Natural killer cell treated with Interleukin-12 subunit alpha and Interleukin-12 subunit beta and Interleukin-15 and Interleukin-18, amount 100 ng/mL, for 72 hours (primary cell): ENCODE measurements around the gene NOTUM. TPM values are rescaled to one million over a fixed set of nuclear protein-coding genes. Genes with fewer than 3 reads are reported as not detected.
"Not testable (repeated sequence)": the region's sequence is repeated elsewhere in the genome, so short reads cannot be mapped to it uniquely, and the experiment has no call there.

Source experiments
- ATAC-seq, 2 donors: fragments of 150-1000 bp; cut with Tn5 transposase in 1 of 2; sonication (Bioruptor Pico), chemical (Tn5 transposase) in 1 of 2; 2 replicates each; pipeline ENCODE4 v1.10.0; 2021
- DNase-seq: peaks from one replicate; pipeline ENCODE4 v3.0.0; 2022; ENCODE audit warnings: low spot score
- H3K27ac Mint-ChIP-seq, 2 donors: 1 replicate in 1 of 2; 2 replicates in 1 of 2; pipeline ENCODE4 v1.8.0; 2022; ENCODE audit warnings: mixed read lengths in 2 of 2, mild to moderate bottlenecking in 1 of 2, moderate library complexity in 1 of 2
- H3K27me3 Mint-ChIP-seq, 2 donors: 1 replicate in 1 of 2; 2 replicates in 1 of 2; pipeline ENCODE4 v1.8.0; 2022; ENCODE audit warnings: mixed read lengths in 2 of 2
- H3K36me3 Mint-ChIP-seq: one replicate; pipeline ENCODE4 v1.8.0; 2022; ENCODE audit warnings: mixed read lengths
- H3K4me1 Mint-ChIP-seq, 2 donors: 1 replicate in 1 of 2; 2 replicates in 1 of 2; pipeline ENCODE4 v1.8.0; 2022; ENCODE audit warnings: low read depth in 2 of 2, mixed read lengths in 2 of 2, mild to moderate bottlenecking in 1 of 2
- H3K4me3 Mint-ChIP-seq: one replicate; pipeline ENCODE4 v1.8.0; 2022; ENCODE audit warnings: mixed read lengths
- H3K9me3 Mint-ChIP-seq: 2 replicates; pipeline ENCODE4 v1.8.0; 2022; ENCODE audit warnings: mixed read lengths
- total RNA-seq, 2 donors: library from RNA; stranded (reverse); gene quantifications; one replicate each; pipeline ENCODE4 v1.2.3, GENCODE V29; 2022

Gene NOTUM
- total RNA-seq, 2 donors from 2014 or later = 0.17 TPM; not detected in 1

GRCh38 chr17:81927152-81927652 lies 33.8 kb downstream of the NOTUM start:
- Mint-ChIP-seq H3K27ac (no peak overlapping the region), H3K27me3 (peaks cover 0 to 7% of the 10 kb centered on the region in 2 donors), H3K4me1 (peaks cover 14% of the 10 kb centered on the region in 2 donors), H3K9me3 (no peaks in the 10 kb centered on the region), H3K4me3 (peak overlapping the region; percentile 65), H3K36me3 (no peaks in the 10 kb centered on the region)
- peak; percentile 1 to 2 for ATAC-seq
- DNase-seq = no peak

DNA sequence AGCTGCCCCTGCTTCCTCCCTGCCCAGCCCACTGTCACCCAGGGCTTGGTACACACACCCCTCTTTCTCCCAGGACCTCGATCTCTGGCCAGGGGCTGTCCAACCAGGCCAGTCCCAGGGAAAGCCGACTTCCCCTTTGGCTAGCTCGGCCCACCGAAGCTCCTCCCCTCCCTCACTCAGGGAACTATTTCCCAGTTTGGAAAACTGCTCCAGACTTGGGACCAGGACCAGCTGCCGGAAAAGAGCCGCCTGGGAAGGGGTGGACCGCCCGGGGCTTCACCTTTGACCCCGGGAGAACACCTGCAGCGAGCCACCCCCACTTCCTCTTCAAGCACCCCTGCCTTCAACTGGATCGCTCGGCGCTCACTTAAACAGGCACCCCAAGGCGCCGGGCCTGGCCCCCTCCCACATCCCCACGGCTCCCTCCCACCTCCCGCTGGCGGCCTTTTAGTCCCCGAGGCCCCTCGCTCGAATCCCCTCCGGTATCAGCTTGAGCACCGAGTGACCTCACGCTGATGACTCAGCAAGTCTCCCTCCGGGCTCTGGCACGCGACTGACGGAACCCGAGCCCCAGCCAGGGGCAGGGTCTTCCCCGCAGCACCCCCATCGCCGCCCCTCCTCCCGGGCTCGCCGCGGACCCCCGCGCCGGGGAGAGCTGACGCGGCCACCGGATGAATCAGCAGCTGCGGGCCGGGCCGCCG lies 34.4 kb downstream of the NOTUM start:
- ATAC-seq (peak; percentile 4 to 14), DNase-seq (peak; percentile 72)
- H3K36me3 Mint-ChIP-seq = no peaks in the 10 kb centered on the region
- H3K4me1 Mint-ChIP-seq = peaks cover 14% of the 10 kb centered on the region in 2 donors
- peak overlapping the region; percentile 87 for H3K4me3 Mint-ChIP-seq
- peak overlapping the region; percentile 79 to 84 for H3K27ac Mint-ChIP-seq
- H3K27me3 Mint-ChIP-seq = peaks cover 0 to 5% of the 10 kb centered on the region in 2 donors
- H3K9me3 Mint-ChIP-seq = no peaks in the 10 kb centered on the region

DNA sequence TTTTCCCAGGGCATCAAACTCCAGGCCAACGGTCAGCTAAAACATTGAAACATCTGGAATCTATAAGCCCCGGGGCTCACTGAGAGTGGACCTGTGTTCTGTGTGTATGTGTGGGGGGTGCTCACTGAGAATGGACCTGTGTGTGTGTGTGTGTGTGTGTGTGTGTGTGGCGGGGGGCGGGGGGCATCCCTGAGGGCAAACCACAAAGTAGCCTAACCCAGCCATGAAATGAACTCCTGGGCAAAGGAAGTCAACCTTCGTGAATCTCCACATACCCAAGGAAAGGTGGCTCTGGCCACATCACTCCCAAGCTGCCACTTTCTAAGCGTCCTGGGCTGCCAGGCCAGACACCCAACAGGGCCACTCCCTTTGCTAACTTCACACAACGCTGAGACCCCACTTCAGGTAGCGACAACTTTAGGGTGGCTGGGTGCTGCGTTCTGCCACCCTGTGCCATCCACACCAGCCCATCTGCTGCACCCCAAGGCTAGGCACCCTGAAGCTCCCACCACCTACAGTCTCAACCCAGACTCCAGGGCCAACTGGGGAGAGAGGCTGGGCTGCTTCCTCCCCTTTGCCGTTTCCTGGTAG lies 35.0 kb downstream of the NOTUM start:
- Mint-ChIP-seq H3K4me3 (peak overlapping the region; percentile 87), H3K9me3 (no peaks in the 10 kb centered on the region), H3K4me1 (peaks cover 13 to 14% of the 10 kb centered on the region in 2 donors), H3K36me3 (no peaks in the 10 kb centered on the region), H3K27ac (peak overlapping the region; percentile 79 to 84), H3K27me3 (peaks cover 0 to 2% of the 10 kb centered on the region in 2 donors)
- DNase-seq (no peak), ATAC-seq (no peak)

GRCh38 chr17:81924557-81925532 lies 36.1 kb downstream of the NOTUM start:
- H3K27ac Mint-ChIP-seq = peak overlapping the region in 1 of 2 donors; percentile 84
- no peaks in the 10 kb centered on the region for H3K36me3 Mint-ChIP-seq
- H3K27me3 Mint-ChIP-seq = no peaks in the 10 kb centered on the region
- H3K4me1 Mint-ChIP-seq = peaks cover 11 to 14% of the 10 kb centered on the region in 2 donors
- no peak for DNase-seq
- no peaks in the 10 kb centered on the region for H3K9me3 Mint-ChIP-seq
- H3K4me3 Mint-ChIP-seq = peak overlapping the region; percentile 30
- no peak for ATAC-seq

DNA sequence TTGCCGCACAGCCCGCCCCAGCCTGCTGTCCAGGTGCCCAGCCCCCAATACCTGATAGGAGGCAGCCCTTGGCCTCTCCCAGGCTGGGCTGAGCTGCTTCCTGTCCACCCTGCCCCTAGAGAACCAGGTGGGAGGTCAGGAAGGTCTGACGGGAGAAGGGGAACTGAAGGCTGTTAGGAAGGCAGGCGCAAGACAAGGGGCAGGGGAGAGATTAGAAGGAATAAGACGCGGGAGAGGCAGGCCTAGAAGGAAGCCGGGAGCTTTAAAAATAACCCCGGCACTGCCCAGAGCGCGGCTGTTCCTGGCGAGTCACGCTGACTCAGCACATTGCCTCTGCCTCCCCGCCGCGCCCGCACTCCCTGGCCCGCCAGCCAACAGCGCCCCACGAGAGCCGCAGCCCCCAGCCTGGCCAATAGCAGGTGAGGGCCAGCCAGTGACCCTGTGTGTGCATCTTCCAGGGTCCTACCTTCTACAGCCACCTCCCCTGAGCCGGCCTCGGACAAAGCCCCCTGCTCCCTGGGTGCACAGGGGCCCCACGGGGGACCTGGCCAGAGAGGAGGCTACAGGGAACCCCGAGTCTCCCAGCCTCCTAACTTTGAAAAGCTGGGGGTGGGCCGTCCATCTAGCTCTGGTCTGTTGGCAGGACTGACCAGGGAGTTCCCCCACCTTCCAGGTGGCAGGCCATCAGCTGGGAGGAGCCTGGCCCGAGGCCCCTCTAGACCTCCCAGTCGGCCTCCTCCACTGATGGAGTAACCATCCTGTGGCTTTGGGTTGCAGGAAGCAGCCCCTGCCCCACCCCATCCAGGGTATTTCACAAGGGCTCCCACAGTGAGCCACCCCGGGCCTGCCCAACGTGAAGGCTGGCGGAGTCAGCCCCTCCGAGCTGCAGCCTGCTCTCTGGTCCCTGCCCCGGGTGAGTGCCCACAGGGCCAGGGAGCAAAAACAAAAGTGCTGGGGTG lies 37.4 kb downstream of the NOTUM start:
- Mint-ChIP-seq H3K4me3 (peak overlapping the region; percentile 72), H3K27ac (peak overlapping the region in 1 of 2 donors; percentile 70), H3K27me3 (no peaks in the 10 kb centered on the region), H3K36me3 (no peaks in the 10 kb centered on the region), H3K4me1 (peaks cover 14 to 19% of the 10 kb centered on the region in 2 donors), H3K9me3 (no peaks in the 10 kb centered on the region)
- ATAC-seq = peak in 1 of 2 donors; percentile 5
- DNase-seq = no peak

DNA sequence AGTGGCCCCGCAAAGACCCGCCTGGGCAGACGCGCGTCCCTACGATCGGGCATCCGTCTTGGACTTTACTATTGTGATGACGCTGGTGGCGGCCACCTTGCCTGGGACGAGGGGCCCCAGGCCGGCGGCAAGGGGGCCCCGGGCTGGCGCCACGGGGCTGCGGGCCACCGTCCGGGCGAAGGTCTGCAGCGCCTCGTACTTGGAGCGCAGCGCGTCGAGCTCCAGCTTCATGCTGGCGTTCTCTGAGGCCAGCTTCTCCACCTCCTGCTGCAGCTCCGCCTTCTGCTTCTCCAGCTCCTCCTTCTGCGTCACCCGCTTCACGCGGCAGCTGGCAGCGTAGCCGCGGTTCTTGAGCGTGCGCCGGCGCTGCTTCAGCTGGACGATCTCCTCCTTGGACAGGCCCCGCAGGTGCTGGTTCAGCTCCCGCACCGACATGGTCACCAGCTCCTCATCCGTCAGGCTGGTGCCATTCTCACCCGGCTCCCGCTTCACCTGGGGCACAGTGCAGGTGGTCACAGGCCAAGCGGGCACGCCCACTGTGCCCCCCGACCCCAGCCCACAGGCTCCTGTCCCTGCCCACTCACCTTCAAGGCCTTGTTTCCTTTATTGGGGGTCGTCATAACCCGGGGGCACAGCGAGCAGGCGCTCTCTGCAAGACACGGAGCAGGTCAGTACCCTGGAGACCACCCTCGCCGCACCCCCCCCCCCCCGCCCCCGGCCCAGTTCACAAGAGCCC lies 38.3 kb downstream of the NOTUM start:
- Mint-ChIP-seq H3K36me3 (no peaks in the 10 kb centered on the region), H3K4me3 (peak overlapping the region; percentile 72), H3K9me3 (no peaks in the 10 kb centered on the region), H3K4me1 (peaks cover 14 to 22% of the 10 kb centered on the region in 2 donors), H3K27me3 (no peaks in the 10 kb centered on the region), H3K27ac (peak overlapping the region in 1 of 2 donors; percentile 70)
- DNase-seq (no peak), ATAC-seq (no peak)

DNA sequence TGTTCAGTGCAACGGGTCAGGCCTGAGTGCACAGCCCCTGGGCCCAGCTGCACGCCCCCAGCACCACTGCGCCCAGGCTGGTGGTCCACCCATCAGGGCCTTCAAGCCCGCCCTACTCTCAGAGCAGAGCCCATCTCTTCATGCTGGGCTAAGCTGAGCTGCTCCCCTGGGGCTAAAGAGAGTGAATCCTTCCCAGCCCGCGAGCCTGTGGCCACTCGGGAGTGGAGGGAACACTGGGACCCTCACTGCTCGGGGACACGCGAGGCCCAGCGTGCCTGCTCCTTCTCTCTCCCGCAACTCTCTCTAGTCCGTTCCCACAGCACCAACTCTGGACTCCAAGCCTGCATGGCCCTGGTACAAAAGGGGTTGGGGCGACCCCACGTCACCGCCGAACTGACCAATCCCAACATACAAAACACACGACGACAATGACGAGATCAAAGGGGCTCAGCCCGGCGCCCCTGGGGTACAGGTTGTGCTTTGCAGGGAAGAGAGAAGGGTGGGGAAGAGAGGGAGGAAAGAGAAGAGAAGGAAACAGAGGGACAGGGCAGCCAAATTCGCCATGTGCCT lies 38.9 kb downstream of the NOTUM start:
- no peak overlapping the region for H3K27ac Mint-ChIP-seq
- H3K36me3 Mint-ChIP-seq = no peaks in the 10 kb centered on the region
- ATAC-seq (no peak), DNase-seq (no peak)
- H3K9me3 Mint-ChIP-seq = no peaks in the 10 kb centered on the region
- no peaks in the 10 kb centered on the region for H3K27me3 Mint-ChIP-seq
- H3K4me3 Mint-ChIP-seq = no peak overlapping the region
- peaks cover 18 to 25% of the 10 kb centered on the region in 2 donors for H3K4me1 Mint-ChIP-seq

DNA sequence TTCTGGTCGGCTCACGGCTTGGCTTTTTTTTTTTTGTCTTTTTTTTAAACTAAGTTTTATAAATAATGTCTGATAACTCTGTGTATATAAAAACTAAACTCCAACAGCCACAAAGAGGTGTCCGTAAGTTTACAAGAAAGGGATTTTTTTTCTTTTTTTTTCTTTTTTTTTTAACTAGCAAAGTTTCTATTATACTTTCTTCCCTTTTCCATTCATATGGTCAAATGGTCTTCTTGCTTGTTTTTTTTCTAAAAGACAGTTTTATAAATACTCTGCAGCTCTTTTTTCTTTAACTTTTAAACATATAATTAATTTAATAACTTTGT lies 39.5 kb downstream of the NOTUM start:
- Mint-ChIP-seq H3K27ac (no peak overlapping the region), H3K4me3 (no peak overlapping the region), H3K27me3 (no peaks in the 10 kb centered on the region), H3K9me3 (no peaks in the 10 kb centered on the region), H3K4me1 (peaks cover 22 to 31% of the 10 kb centered on the region in 2 donors), H3K36me3 (no peaks in the 10 kb centered on the region)
- ATAC-seq (no peak), DNase-seq (no peak)

- Mint-ChIP-seq H3K4me3 (no peak overlapping the region), H3K27ac (no peak overlapping the region), H3K27me3 (no peaks in the 10 kb centered on the region), H3K9me3 (no peaks in the 10 kb centered on the region), H3K36me3 (no peaks in the 10 kb centered on the region), H3K4me1 (peaks cover 20 to 30% of the 10 kb centered on the region in 2 donors)
- DNase-seq (no peak), ATAC-seq (no peak)
Measured at GRCh38 chr17:81920612-81921536, 40.1 kb downstream of the NOTUM start.

DNA sequence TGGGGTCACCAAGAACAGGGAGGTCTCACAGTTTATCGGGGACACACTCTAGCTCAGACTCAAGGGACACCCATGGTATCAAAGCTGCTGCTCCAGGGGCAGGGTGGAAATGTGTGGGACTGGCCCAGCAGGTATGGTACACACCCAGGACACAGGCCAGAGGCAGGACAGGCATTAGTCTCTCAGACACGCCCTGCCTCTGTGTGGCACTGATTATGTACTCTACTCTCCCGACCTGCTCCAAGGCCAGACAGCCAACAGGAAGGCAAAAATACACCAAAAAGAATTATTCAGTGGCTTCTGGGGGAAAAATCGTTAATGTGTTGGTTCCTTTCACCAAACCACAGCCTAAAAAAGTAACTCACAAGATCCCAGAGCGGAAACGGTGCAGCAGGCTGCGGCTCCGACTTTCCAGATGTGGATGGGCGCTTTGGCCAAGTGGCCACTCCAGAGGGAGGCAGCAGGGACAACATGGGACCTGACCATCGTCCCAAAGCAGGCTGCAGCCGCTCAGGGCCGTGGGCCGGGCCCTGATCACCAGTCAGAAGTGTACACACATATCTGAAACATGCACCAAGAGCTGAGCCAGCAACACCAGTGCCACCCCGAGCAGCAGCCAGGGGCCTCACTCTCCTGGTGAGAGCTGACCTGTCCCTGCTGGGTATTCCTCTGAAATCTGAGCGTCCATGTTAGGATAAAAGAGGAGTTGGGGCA lies 42.0 kb downstream of the NOTUM start:
- H3K27me3 Mint-ChIP-seq = no peaks in the 10 kb centered on the region
- H3K27ac Mint-ChIP-seq = peak overlapping the region; percentile 39 to 81
- no peak overlapping the region for H3K4me3 Mint-ChIP-seq
- H3K9me3 Mint-ChIP-seq = no peaks in the 10 kb centered on the region
- no peaks in the 10 kb centered on the region for H3K36me3 Mint-ChIP-seq
- ATAC-seq (no peak), DNase-seq (no peak)
- H3K4me1 Mint-ChIP-seq = peaks cover 18 to 28% of the 10 kb centered on the region in 2 donors

DNA sequence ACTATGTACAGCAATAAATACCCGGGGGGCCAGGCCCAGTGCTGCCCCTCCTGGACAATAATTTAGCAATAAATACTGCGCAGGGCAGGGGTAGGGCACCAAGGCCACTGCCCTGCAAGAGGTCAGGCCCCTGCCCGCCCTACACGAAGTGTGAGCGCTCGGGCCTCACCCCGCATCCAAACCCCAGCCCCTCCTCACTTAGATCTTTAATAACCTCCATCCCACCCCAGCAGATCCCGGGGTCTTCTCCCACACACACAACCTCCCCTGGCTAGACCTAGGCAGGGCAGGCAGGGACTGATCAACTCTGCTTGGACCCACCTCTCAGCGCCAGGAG lies 42.7 kb downstream of the NOTUM start:
- H3K27ac Mint-ChIP-seq = peak overlapping the region; percentile 39 to 81
- H3K4me1 Mint-ChIP-seq = peaks cover 17 to 29% of the 10 kb centered on the region in 2 donors
- peak; percentile 21 to 63 for ATAC-seq
- H3K9me3 Mint-ChIP-seq, H3K27me3 Mint-ChIP-seq, H3K36me3 Mint-ChIP-seq, DNase-seq: not testable (repeated sequence)
- H3K4me3 Mint-ChIP-seq = peak overlapping the region; percentile 88
